ENCODE results near the gene ANO8.

DNA sequence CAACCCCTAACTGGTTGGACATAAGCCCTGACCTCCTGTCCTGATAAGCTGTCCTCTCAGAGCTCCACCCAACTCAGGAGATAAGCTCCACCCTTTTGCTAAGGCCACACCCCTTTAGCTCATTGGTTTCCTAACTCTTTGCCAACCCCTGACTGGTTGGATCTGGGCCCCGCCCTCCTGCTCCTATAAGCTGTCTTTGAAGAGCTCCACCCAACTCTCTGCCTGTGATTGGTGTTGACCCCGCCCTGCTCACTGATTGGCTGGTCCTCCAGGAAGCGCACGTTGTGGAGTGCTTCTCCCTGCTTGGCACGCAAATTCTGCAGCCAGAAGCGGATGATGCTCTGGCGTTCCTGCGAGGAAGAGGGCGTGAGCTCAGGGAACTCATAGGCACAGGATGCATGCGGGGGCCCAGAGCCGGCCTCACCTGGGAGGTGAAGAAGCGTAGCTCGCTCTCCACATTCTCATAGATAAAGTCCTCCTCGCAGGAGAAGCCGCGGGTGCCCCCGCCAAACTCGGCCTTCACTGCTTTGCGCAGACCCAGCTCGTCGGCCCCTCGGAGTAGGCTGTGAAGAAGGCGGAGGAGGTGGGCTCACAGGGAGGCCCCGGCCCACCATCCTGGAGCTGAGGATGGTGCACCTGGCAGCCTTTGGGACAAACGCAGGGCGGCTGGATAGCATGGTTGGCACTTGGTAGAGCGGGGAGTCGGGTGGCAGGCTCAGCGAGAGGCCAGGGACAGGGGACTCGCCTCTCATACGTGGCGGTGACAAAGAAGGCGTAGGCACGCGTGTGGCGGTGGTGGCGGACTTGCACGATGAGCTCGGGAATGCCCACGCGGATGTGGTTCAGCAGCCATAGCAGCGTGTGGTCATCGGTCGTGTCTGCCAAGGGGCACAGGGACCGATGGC is 1.7 kb downstream of the ANO8 start:
- TF ChIP-seq, protein P1, sequence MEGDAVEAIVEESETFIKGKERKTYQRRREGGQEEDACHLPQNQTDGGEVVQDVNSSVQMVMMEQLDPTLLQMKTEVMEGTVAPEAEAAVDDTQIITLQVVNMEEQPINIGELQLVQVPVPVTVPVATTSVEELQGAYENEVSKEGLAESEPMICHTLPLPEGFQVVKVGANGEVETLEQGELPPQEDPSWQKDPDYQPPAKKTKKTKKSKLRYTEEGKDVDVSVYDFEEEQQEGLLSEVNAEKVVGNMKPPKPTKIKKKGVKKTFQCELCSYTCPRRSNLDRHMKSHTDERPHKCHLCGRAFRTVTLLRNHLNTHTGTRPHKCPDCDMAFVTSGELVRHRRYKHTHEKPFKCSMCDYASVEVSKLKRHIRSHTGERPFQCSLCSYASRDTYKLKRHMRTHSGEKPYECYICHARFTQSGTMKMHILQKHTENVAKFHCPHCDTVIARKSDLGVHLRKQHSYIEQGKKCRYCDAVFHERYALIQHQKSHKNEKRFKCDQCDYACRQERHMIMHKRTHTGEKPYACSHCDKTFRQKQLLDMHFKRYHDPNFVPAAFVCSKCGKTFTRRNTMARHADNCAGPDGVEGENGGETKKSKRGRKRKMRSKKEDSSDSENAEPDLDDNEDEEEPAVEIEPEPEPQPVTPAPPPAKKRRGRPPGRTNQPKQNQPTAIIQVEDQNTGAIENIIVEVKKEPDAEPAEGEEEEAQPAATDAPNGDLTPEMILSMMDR (conservative IDR thresholded peaks at IDR 0.05; ENCODE audit: low read depth in 2 of 2) = no peak
- TF ChIP-seq, protein P2, sequence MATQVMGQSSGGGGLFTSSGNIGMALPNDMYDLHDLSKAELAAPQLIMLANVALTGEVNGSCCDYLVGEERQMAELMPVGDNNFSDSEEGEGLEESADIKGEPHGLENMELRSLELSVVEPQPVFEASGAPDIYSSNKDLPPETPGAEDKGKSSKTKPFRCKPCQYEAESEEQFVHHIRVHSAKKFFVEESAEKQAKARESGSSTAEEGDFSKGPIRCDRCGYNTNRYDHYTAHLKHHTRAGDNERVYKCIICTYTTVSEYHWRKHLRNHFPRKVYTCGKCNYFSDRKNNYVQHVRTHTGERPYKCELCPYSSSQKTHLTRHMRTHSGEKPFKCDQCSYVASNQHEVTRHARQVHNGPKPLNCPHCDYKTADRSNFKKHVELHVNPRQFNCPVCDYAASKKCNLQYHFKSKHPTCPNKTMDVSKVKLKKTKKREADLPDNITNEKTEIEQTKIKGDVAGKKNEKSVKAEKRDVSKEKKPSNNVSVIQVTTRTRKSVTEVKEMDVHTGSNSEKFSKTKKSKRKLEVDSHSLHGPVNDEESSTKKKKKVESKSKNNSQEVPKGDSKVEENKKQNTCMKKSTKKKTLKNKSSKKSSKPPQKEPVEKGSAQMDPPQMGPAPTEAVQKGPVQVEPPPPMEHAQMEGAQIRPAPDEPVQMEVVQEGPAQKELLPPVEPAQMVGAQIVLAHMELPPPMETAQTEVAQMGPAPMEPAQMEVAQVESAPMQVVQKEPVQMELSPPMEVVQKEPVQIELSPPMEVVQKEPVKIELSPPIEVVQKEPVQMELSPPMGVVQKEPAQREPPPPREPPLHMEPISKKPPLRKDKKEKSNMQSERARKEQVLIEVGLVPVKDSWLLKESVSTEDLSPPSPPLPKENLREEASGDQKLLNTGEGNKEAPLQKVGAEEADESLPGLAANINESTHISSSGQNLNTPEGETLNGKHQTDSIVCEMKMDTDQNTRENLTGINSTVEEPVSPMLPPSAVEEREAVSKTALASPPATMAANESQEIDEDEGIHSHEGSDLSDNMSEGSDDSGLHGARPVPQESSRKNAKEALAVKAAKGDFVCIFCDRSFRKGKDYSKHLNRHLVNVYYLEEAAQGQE (IDR thresholded peaks at IDR 0.05; ENCODE audit: unreplicated experiment) = no peak
- TF ChIP-seq CREB1 (CRISPR knock-in tag; IDR thresholded peaks at IDR 0.05; ENCODE audit: low read depth) (no peak), EZH2 (IDR thresholded peaks at IDR 0.05; ENCODE audit: low read depth, unreplicated experiment) (no peak)
